Measurements from ENCODE around the gene FAM76A.
"Not testable (repeated sequence)": the region's sequence is repeated elsewhere in the genome, so short reads cannot be mapped to it uniquely, and the experiment has no call there.

FAM76A gene

GRCh38 chr1:27779122-27779521 lies 53.4 kb downstream of the FAM76A start:
- peaks cover 9% of the 10 kb centered on the region for H3K36me3 Mint-ChIP-seq (ENCODE audit: low read depth)
- H3K27ac Mint-ChIP-seq = no peak overlapping the region
- H3K4me1 Mint-ChIP-seq (ENCODE audit: low read depth) = peaks cover 18% of the 10 kb centered on the region
- H3K27me3 Mint-ChIP-seq (ENCODE audit: low read depth) = no peaks in the 10 kb centered on the region
- no peaks in the 10 kb centered on the region for H3K9me3 Mint-ChIP-seq
- no peak overlapping the region for H3K4me3 Mint-ChIP-seq

- no peaks in the 10 kb centered on the region for H3K27me3 Mint-ChIP-seq (ENCODE audit: low read depth)
- H3K4me1 Mint-ChIP-seq (ENCODE audit: low read depth) = peaks cover 15% of the 10 kb centered on the region
- H3K27ac Mint-ChIP-seq = no peak overlapping the region
- H3K9me3 Mint-ChIP-seq = no peaks in the 10 kb centered on the region
- no peak overlapping the region for H3K4me3 Mint-ChIP-seq
- H3K36me3 Mint-ChIP-seq (ENCODE audit: low read depth) = peaks cover 2% of the 10 kb centered on the region
These were observed 57.2 kb downstream of the FAM76A start for GRCh38 chr1:27782950-27783349.

DNA sequence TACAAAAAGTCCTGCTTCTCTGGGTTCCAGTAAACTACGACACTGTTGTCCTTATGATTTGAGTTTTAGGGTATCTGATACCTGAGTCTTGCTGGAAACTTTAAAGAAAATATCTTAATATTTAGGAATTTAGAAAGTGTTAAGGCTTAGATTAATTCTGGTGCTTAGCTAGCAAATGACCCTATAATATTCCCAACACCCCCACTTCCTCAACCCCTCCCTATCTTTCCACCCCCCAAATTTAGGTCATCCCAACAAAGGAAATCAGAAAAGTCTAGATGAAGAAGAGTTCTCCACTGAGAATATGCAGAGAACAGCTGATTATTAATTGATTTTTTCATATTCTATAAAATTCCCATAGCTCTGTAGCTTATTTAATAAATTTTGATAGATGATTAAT lies 58.9 kb downstream of the FAM76A start:
- Mint-ChIP-seq H3K4me3 (no peak overlapping the region), H3K4me1 (ENCODE audit: low read depth) (peaks cover 15% of the 10 kb centered on the region), H3K27ac (no peak overlapping the region), H3K27me3 (ENCODE audit: low read depth) (no peaks in the 10 kb centered on the region), H3K36me3 (ENCODE audit: low read depth) (peaks cover 7% of the 10 kb centered on the region), H3K9me3 (no peaks in the 10 kb centered on the region)

DNA sequence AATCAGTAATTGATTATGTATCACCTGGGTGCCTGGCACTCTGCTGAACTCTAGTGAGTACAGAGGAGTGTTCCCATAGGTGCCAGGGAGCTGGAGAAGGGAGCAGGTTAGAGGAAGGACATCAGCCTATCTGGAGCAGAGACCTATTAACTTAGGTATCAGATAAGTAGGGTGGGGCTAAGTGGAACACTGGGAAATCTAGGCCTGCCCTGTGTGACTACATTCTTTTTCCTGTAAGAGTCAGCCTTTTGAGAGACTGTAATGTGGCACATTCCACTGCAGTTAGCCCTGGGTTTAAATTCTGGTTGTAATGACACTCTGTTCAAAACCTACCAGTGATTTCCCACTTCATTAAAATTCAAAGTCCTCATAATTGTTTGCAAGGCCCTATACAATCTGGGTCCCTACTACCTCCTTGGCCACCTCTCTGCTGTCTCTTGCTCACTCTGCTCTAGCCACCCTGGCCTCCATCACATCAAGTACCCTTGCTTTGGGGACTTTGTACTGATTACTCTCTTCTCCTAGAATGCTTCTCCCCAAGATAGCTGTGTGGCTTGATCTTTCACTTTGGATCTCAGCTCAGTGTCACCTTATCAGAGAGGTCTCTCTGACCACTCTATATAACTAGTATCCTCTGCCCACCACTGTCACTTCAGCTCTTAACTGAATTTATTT lies 60.2 kb downstream of the FAM76A start:
- Mint-ChIP-seq H3K4me1 (ENCODE audit: low read depth) (peaks cover 15% of the 10 kb centered on the region), H3K9me3 (no peaks in the 10 kb centered on the region), H3K36me3 (ENCODE audit: low read depth) (peaks cover 14% of the 10 kb centered on the region), H3K27me3 (ENCODE audit: low read depth) (no peaks in the 10 kb centered on the region), H3K4me3 (no peak overlapping the region), H3K27ac (no peak overlapping the region)

- peaks cover 14% of the 10 kb centered on the region for H3K36me3 Mint-ChIP-seq (ENCODE audit: low read depth)
- no peak overlapping the region for H3K4me3 Mint-ChIP-seq
- peaks cover 15% of the 10 kb centered on the region for H3K4me1 Mint-ChIP-seq (ENCODE audit: low read depth)
- no peak overlapping the region for H3K27ac Mint-ChIP-seq
- no peaks in the 10 kb centered on the region for H3K27me3 Mint-ChIP-seq (ENCODE audit: low read depth)
- no peaks in the 10 kb centered on the region for H3K9me3 Mint-ChIP-seq
These were observed 62.1 kb downstream of the FAM76A start for GRCh38 chr1:27787895-27788294.

- H3K9me3 Mint-ChIP-seq = no peaks in the 10 kb centered on the region
- H3K36me3 Mint-ChIP-seq (ENCODE audit: low read depth) = peaks cover 23% of the 10 kb centered on the region
- H3K27me3 Mint-ChIP-seq (ENCODE audit: low read depth) = no peaks in the 10 kb centered on the region
- H3K27ac Mint-ChIP-seq = no peak overlapping the region
- no peak overlapping the region for H3K4me3 Mint-ChIP-seq
- H3K4me1 Mint-ChIP-seq (ENCODE audit: low read depth) = peaks cover 14% of the 10 kb centered on the region
These were observed 63.8 kb downstream of the FAM76A start for GRCh38 chr1:27789540-27790041.

DNA sequence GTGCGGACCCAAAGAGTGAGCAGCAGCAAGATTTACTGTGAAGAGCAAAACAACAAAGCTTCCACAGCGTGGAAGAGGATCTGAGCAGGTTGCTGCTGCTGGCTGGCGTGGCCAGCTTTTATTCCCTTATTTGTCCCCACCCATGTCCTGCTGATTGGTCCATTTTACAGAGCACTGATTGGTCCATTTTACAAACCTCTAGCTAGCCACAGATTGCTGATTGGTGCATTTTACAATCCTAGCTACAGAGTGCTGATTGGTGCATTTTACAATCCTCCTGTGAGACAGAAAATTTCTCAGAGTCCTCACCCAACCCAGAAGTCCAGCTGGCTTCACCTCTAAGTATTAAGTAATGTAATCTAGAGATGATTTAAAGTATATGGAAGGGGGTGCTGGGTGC lies 64.5 kb downstream of the FAM76A start:
- Mint-ChIP-seq H3K4me1 (ENCODE audit: low read depth) (peaks cover 12% of the 10 kb centered on the region), H3K36me3 (ENCODE audit: low read depth) (peaks cover 28% of the 10 kb centered on the region)
- H3K4me3 Mint-ChIP-seq; H3K27ac Mint-ChIP-seq; H3K27me3 Mint-ChIP-seq (ENCODE audit: low read depth); H3K9me3 Mint-ChIP-seq: not testable (repeated sequence)

DNA sequence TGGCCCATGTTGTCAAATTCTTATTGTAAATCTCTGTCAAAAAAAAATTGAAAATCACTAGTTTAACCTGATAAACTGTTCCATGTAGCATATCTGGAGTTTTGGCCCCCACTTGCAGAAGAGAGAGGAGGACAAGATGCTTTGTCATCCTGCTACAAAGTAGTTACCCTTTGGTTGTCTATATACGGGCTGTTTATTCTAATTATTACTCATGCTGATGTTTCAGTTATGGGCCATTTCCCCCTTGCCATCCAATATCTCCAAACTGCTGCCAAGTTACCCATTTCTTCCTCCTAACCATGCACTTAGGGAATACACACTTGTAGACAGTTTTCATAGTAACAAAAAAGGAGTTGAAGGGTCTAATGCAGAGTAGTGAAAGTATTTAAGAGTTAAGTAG lies 69.8 kb downstream of the FAM76A start:
- Mint-ChIP-seq H3K4me1 (ENCODE audit: low read depth) (peaks cover 3% of the 10 kb centered on the region), H3K27me3 (ENCODE audit: low read depth) (no peaks in the 10 kb centered on the region), H3K27ac (no peak overlapping the region), H3K36me3 (ENCODE audit: low read depth) (peaks cover 38% of the 10 kb centered on the region), H3K9me3 (no peaks in the 10 kb centered on the region), H3K4me3 (no peak overlapping the region)

GRCh38 chr1:27804791-27805190 lies 79.0 kb downstream of the FAM76A start:
- Mint-ChIP-seq H3K4me3 (no peak overlapping the region), H3K36me3 (ENCODE audit: low read depth) (peaks cover 28% of the 10 kb centered on the region)

GRCh38 chr1:27806758-27807157 lies 81.0 kb downstream of the FAM76A start:
- H3K9me3 Mint-ChIP-seq = no peaks in the 10 kb centered on the region
- no peak overlapping the region for H3K27ac Mint-ChIP-seq
- no peak overlapping the region for H3K4me3 Mint-ChIP-seq
- H3K36me3 Mint-ChIP-seq (ENCODE audit: low read depth) = peaks cover 24% of the 10 kb centered on the region
- no peaks in the 10 kb centered on the region for H3K27me3 Mint-ChIP-seq (ENCODE audit: low read depth)
- H3K4me1 Mint-ChIP-seq (ENCODE audit: low read depth) = peaks cover 1% of the 10 kb centered on the region

More at GRCh38 chr1:27804791-27805190, 79.0 kb downstream of the FAM76A start:
- no peaks in the 10 kb centered on the region for H3K4me1 Mint-ChIP-seq (ENCODE audit: low read depth)
- no peaks in the 10 kb centered on the region for H3K27me3 Mint-ChIP-seq (ENCODE audit: low read depth)
- H3K9me3 Mint-ChIP-seq = no peaks in the 10 kb centered on the region
- no peak overlapping the region for H3K27ac Mint-ChIP-seq

DNA sequence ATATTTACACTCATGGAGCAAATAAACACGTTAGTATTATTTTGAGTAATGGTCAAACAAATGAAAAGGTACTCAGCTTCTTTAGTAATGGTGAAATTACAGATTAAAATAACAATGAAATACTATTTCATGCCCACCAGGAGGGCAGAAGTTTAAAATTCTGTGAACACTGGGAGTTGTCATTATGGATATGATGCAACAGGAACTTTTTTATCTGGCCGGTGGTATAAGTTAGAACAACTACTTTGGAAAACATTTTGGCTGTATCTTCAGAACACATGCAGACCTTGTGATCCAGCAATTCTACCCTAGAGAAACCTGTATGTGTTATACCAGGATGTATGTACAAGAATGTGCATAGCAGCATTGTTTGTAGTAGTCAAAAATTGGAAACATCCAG lies 81.6 kb downstream of the FAM76A start:
- H3K4me1 Mint-ChIP-seq (ENCODE audit: low read depth) = peaks cover 1% of the 10 kb centered on the region
- no peaks in the 10 kb centered on the region for H3K27me3 Mint-ChIP-seq (ENCODE audit: low read depth)
- no peak overlapping the region for H3K4me3 Mint-ChIP-seq
- no peaks in the 10 kb centered on the region for H3K9me3 Mint-ChIP-seq
- peaks cover 27% of the 10 kb centered on the region for H3K36me3 Mint-ChIP-seq (ENCODE audit: low read depth)
- no peak overlapping the region for H3K27ac Mint-ChIP-seq

DNA sequence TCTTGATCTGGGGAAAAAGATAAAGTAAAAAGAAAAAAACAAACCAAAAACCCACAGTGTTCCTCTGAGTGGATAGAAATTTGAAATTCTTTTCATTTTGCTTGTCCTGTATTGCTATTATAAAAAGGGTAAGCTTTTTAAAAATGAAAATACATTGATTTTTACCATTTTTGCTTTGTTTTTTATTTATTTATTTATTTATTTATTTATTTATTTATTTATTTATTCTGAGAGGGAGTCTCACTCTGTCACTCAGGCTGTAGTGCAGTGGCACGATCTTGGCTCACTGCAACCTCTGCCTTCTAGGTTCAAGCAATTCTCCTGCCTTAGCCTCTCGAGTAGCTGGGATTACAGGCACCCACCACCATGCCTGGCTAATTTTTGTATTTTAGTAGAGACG lies 82.4 kb downstream of the FAM76A start:
- H3K4me3 Mint-ChIP-seq = not testable (repeated sequence)

GRCh38 chr1:27809883-27810282 lies 84.1 kb downstream of the FAM76A start:
- Mint-ChIP-seq H3K4me3 (no peak overlapping the region), H3K4me1 (ENCODE audit: low read depth) (peaks cover 1% of the 10 kb centered on the region), H3K27me3 (ENCODE audit: low read depth) (no peaks in the 10 kb centered on the region), H3K36me3 (ENCODE audit: low read depth) (peaks cover 24% of the 10 kb centered on the region), H3K27ac (no peak overlapping the region), H3K9me3 (no peaks in the 10 kb centered on the region)

More for the DNA sequence above, 82.4 kb downstream of the FAM76A start:
- H3K9me3 Mint-ChIP-seq; H3K4me1 Mint-ChIP-seq (ENCODE audit: low read depth); H3K27me3 Mint-ChIP-seq (ENCODE audit: low read depth); H3K27ac Mint-ChIP-seq: not testable (repeated sequence)
- H3K36me3 Mint-ChIP-seq (ENCODE audit: low read depth) = peaks cover 26% of the 10 kb centered on the region

DNA sequence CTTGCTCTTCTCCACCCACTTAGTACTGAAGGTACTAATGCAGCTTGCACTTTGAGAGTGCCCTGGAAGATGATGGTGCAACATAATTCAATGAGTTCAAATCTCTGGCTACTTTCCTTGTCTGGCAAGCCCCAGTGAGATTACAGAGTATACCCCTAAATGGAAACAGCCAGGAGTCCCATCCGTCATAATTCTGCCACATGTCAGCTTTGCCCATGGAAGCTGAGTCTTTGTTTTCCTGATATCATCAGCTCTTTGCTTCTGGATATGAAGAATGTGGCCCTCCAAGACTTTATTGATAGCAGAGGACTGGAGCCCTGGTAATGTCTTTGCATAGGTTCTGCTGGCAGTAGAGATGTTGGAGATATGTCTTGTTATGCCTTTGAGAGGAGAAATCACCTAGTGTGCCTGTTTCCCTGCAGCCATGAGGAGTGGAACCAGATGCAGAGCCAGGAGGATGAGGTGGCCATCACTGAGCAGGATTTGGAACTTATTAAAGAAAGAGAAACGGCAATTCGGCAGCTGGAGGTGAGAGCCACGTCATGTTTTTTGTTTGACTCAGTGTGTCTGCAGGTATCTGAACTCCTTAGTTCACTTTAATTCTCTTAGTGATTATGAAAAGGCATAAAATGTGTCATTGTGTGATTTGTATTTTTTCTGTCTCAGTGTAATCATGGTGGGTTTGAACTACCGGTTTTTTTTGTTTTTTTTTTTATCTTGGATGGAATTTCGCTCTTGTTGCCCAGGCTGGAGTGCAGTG lies 86.2 kb downstream of the FAM76A start:
- no peaks in the 10 kb centered on the region for H3K27me3 Mint-ChIP-seq (ENCODE audit: low read depth)
- H3K9me3 Mint-ChIP-seq = no peaks in the 10 kb centered on the region
- peaks cover 23% of the 10 kb centered on the region for H3K36me3 Mint-ChIP-seq (ENCODE audit: low read depth)
- H3K4me3 Mint-ChIP-seq = no peak overlapping the region
- peaks cover 1% of the 10 kb centered on the region for H3K4me1 Mint-ChIP-seq (ENCODE audit: low read depth)
- no peak overlapping the region for H3K27ac Mint-ChIP-seq

All from T-helper 1 cell treated with Interleukin-12 subunit alpha and Interleukin-12 subunit beta and Interleukin-4 antibody, amounts not matched to agents 30 μg/mL and 1 μg/mL, for 36 hours (primary cell).